Erythroblast (primary cell): ENCODE data around the gene UBE2Q1.
A peak's percentile ranks its signal among the peaks of the same experiment; 100 is the strongest.
"Not testable (repeated sequence)": the region's sequence is repeated elsewhere in the genome, so short reads cannot be mapped to it uniquely, and the experiment has no call there.

Experiments used
- DNase-seq, 2 experiments: peaks; one replicate each; lab custom pipeline; 2025; lab: John Stamatoyannopoulos, UW
- GATA1 ChIP-seq: IDR thresholded peaks from 2 replicates; pipeline ENCODE4 v1.6.1; 2011; ENCODE audit warnings: low read depth, mild to moderate bottlenecking, control low read depth, low read length, moderate library complexity
- POLR2A ChIP-seq: IDR thresholded peaks from 2 replicates; pipeline ENCODE4 v1.6.1; 2011; ENCODE audit warnings: mild to moderate bottlenecking, low read length

The UBE2Q1 gene

GRCh38 chr1:154550657-154551056 lies 7.8 kb downstream of the UBE2Q1 start:
- TF ChIP-seq GATA1 = no peak
- no peak for TF ChIP-seq POLR2A
- no peak for DNase-seq

- no peak for TF ChIP-seq POLR2A
- no peak for TF ChIP-seq GATA1
- DNase-seq = no peak
Measured at GRCh38 chr1:154550070-154550469, 8.4 kb downstream of the UBE2Q1 start.

- no peak for DNase-seq
- no peak for TF ChIP-seq GATA1
- TF ChIP-seq POLR2A = no peak
Measured at GRCh38 chr1:154549202-154549770, 9.2 kb downstream of the UBE2Q1 start.

GRCh38 chr1:154548028-154548427 lies 10.4 kb downstream of the UBE2Q1 start:
- peak; percentile 30 to 38 for DNase-seq
- TF ChIP-seq POLR2A (no peak), GATA1 (no peak)

- TF ChIP-seq POLR2A (no peak), GATA1 (no peak)
Measured at GRCh38 chr1:154547105-154547732, 11.2 kb downstream of the UBE2Q1 start.

GRCh38 chr1:154546264-154547063 lies 12.0 kb downstream of the UBE2Q1 start:
- TF ChIP-seq POLR2A (no peak), GATA1 (no peak)

More at GRCh38 chr1:154547105-154547732, 11.2 kb downstream of the UBE2Q1 start:
- DNase-seq = no peak

GRCh38 chr1:154541231-154541630 lies 17.2 kb downstream of the UBE2Q1 start:
- TF ChIP-seq GATA1 (no peak), POLR2A (no peak)
- DNase-seq = no peak

More at GRCh38 chr1:154546264-154547063, 12.0 kb downstream of the UBE2Q1 start:
- peak; percentile 54 to 71 for DNase-seq

GRCh38 chr1:154539486-154540483 lies 18.7 kb downstream of the UBE2Q1 start:
- no peak for DNase-seq
- TF ChIP-seq POLR2A = no peak
- no peak for TF ChIP-seq GATA1

- no peak for DNase-seq
- TF ChIP-seq GATA1 (no peak), POLR2A (no peak)
Measured at GRCh38 chr1:154536570-154536969, 21.9 kb downstream of the UBE2Q1 start.

- DNase-seq = peak in 1 of 2 experiments; percentile 21
- TF ChIP-seq POLR2A (no peak), GATA1 (no peak)
Measured at GRCh38 chr1:154533952-154534844, 24.3 kb downstream of the UBE2Q1 start.

GRCh38 chr1:154531950-154532349 lies 26.5 kb downstream of the UBE2Q1 start:
- DNase-seq = not testable (repeated sequence)

- TF ChIP-seq GATA1 = no peak
- no peak for TF ChIP-seq POLR2A
- DNase-seq = no peak
Measured at GRCh38 chr1:154529308-154529707, 29.2 kb downstream of the UBE2Q1 start.
